ENCODE results near the gene KCNIP1. TPM values are rescaled to one million over a fixed set of nuclear protein-coding genes. Genes with fewer than 3 reads are reported as not detected.

The KCNIP1 gene
- total and polyA plus RNA-seq, 2 of the 8 experiments (the other 6 are each of a cell fraction or from before 2014, with no cell fraction given) = 0.52 to 0.83 TPM

- TF ChIP-seq PHF8 (conservative IDR thresholded peaks at IDR 0.05; ENCODE audit: low read depth, low read length) (no peak), TEAD4 (IDR thresholded peaks at IDR 0.05; ENCODE audit: low read depth, low read length) (no peak), CTCF (IDR thresholded peaks at IDR 0.05; ENCODE audit: control extremely low read depth in 1 of 3, insufficient read depth in 1 of 3, low read depth in 1 of 3, low read length in 3 of 3) (no peak), GABPA (IDR thresholded peaks at IDR 0.05; ENCODE audit: borderline replicate concordance, insufficient read depth, low read length) (no peak), EZH2 (IDR thresholded peaks at IDR 0.05; ENCODE audit: low read depth, low read length, severe bottlenecking) (no peak), SAP30 (IDR thresholded peaks at IDR 0.05; ENCODE audit: insufficient read depth, insufficient replicate concordance, low read length) (no peak), CHD2 (IDR thresholded peaks at IDR 0.05; ENCODE audit: low read length) (no peak), USF2 (IDR thresholded peaks at IDR 0.05; ENCODE audit: low read length) (no peak)
Measured at GRCh38 chr5:170525470-170526211, 21.8 kb downstream of the KCNIP1 start (continued).

Measured in H1 (cell line).